ENCODE results near the gene ADAMTS6. TPM values are rescaled to one million over a fixed set of nuclear protein-coding genes. Genes with fewer than 3 reads are reported as not detected.

ADAMTS6 gene
- total and polyA plus RNA-seq, 2 experiments from 2014 or later = 0.78 to 2.0 TPM

- H3K27me3 ChIP-seq (ENCODE audit: insufficient read depth) = no peaks in the 10 kb centered on the region
- no peak overlapping the region for H2AFZ ChIP-seq
- DNase-seq (ENCODE audit: low spot score) (no peak), ATAC-seq (no peak)
- no peak overlapping the region for H3K4me3 ChIP-seq
- no peaks in the 10 kb centered on the region for H4K20me1 ChIP-seq (replicated peaks; ENCODE audit: insufficient read depth)
- no peak overlapping the region for H3K4me2 ChIP-seq
- Mint-ChIP-seq H3K27ac (peak overlapping the region; percentile 0; the same call in 1 of the 2 replicates), H3K27me3 (ENCODE audit: insufficient read depth, low read depth, poor library complexity) (peaks cover under 1% of the 10 kb centered on the region), H3K36me3 (ENCODE audit: low read depth) (no peaks in the 10 kb centered on the region), H3K9me3 (no peaks in the 10 kb centered on the region), H3K4me1 (peaks cover 25% of the 10 kb centered on the region), H3K4me3 (no peak overlapping the region)
- H3K27ac ChIP-seq (ENCODE audit: low read depth) = no peak overlapping the region
- no peaks in the 10 kb centered on the region for H3K36me3 ChIP-seq (ENCODE audit: insufficient read depth)
- H3K79me2 ChIP-seq (replicated peaks; ENCODE audit: insufficient read depth) = no peaks in the 10 kb centered on the region
- H3K4me1 ChIP-seq (ENCODE audit: insufficient read depth) = 0 out of 2 replicates have a peak, but pooled peaks cover 10% of the 10 kb centered on the region
- H3F3A ChIP-seq (replicated peaks; ENCODE audit: low read depth) = no peaks in the 10 kb centered on the region
- TF ChIP-seq EZH2 (IDR thresholded peaks at IDR 0.05; ENCODE audit: low read depth, unreplicated experiment) (no peak), CTCF (conservative IDR thresholded peaks at IDR 0.05; ENCODE audit: low read depth in 2 of 2) (no peak), ZNF462 (CRISPR knock-in tag; IDR thresholded peaks at IDR 0.05) (no peak), STAT1 (IDR thresholded peaks at IDR 0.05; ENCODE audit: unreplicated experiment) (no peak), ZNF331 (CRISPR knock-in tag; IDR thresholded peaks at IDR 0.05; ENCODE audit: low read depth) (no peak), JUNB (IDR thresholded peaks at IDR 0.05; ENCODE audit: unreplicated experiment) (no peak), POLR2AphosphoS5 (IDR thresholded peaks at IDR 0.05; ENCODE audit: low read depth) (no peak), CREB1 (CRISPR knock-in tag; IDR thresholded peaks at IDR 0.05; ENCODE audit: low read depth) (no peak), NANOG (IDR thresholded peaks at IDR 0.05; ENCODE audit: borderline replicate concordance) (no peak), ZNF114 (CRISPR knock-in tag; IDR thresholded peaks at IDR 0.05) (no peak), EZH2phosphoT487 (IDR thresholded peaks at IDR 0.05; ENCODE audit: unreplicated experiment) (no peak), ETS1 (IDR thresholded peaks at IDR 0.05) (no peak), REST (IDR thresholded peaks at IDR 0.05; ENCODE audit: unreplicated experiment) (no peak)
- H3K9me2 ChIP-seq (ENCODE audit: insufficient read depth) = no peaks in the 10 kb centered on the region
Observed at GRCh38 chr5:65244031-65244430, 237.7 kb downstream of the ADAMTS6 start.

Measured in GM23338 (cell line).